ENCODE data around the gene GHSR.

GRCh38 chr3:172449466-172450149, 1.4 kb upstream of the GHSR start:
- no peak for TF ChIP-seq CTCF (IDR thresholded peaks at IDR 0.05)
- peak; percentile 84 to 88 for TF ChIP-seq REST (IDR thresholded peaks at IDR 0.05; ENCODE audit: insufficient read depth in 1 of 2, low read depth in 2 of 2, low read length in 1 of 2)
- TF ChIP-seq POLR2AphosphoS5 (IDR thresholded peaks at IDR 0.05; ENCODE audit: low read depth, low read length): no peak
- no peak for TF ChIP-seq SIN3A (IDR thresholded peaks at IDR 0.05; ENCODE audit: borderline replicate concordance, insufficient read depth, low read depth, low read length)
